OCI-LY1 (cell line): ENCODE data around the gene PRR11.
"Not testable (repeated sequence)": the region's sequence is repeated elsewhere in the genome, so short reads cannot be mapped to it uniquely, and the experiment has no call there.

Source experiments
- H2AFZ ChIP-seq: fragments of 200-600 bp; sonication (generic), shearing (Covaris generic); 2 replicates; pipeline ENCODE4 v1.6.0; 2014; ENCODE audit warnings: antibody characterized with exemption, mild to moderate bottlenecking, low read length
- H3F3A ChIP-seq: fragments of 200-600 bp; sonication (generic), shearing (Covaris generic); 2 replicates; pipeline ENCODE4 v1.6.0; 2014; ENCODE audit warnings: mild to moderate bottlenecking, antibody characterized with exemption, low read length, moderate library complexity; ENCODE audit not compliant: insufficient read depth
- H3K27ac ChIP-seq: fragments of 200-600 bp; sonication (generic); 2 replicates; pipeline ENCODE4 v1.5.1; 2014; ENCODE audit warnings: low read length, mixed run types, mild to moderate bottlenecking, low read depth; ENCODE audit not compliant: poor library complexity, severe bottlenecking
- H3K27me3 ChIP-seq: fragments of 200-600 bp; sonication (generic); 2 replicates; pipeline ENCODE4 v1.6.0; 2014; ENCODE audit warnings: antibody characterized with exemption, mild to moderate bottlenecking, low read length, moderate library complexity; ENCODE audit not compliant: insufficient read depth
- H3K36me3 ChIP-seq: fragments of 200-600 bp; sonication (generic); 2 replicates; pipeline ENCODE4 v1.6.1; 2014; ENCODE audit warnings: mild to moderate bottlenecking, antibody characterized with exemption, low read length, moderate library complexity, mixed read lengths; ENCODE audit not compliant: insufficient read depth
- H3K4me1 ChIP-seq: fragments of 200-600 bp; sonication (generic); 2 replicates; pipeline ENCODE4 v1.5.1; 2014; ENCODE audit warnings: mild to moderate bottlenecking, low read length, moderate library complexity; ENCODE audit not compliant: insufficient read depth, severe bottlenecking
- H3K4me2 ChIP-seq: fragments of 200-600 bp; sonication (generic), shearing (Covaris generic); 2 replicates; pipeline ENCODE4 v1.6.1; 2014; ENCODE audit warnings: low read length
- H3K4me3 ChIP-seq: fragments of 200-600 bp; sonication (generic); 2 replicates; pipeline ENCODE4 v1.5.1; 2014; ENCODE audit warnings: low read length, low read depth, mild to moderate bottlenecking, mixed read lengths; ENCODE audit not compliant: poor library complexity, severe bottlenecking
- H3K79me2 ChIP-seq: fragments of 200-600 bp; shearing (Covaris generic); 2 replicates; pipeline ENCODE4 v1.6.1; 2016; ENCODE audit warnings: mixed run types, low read length, mixed read lengths; ENCODE audit not compliant: insufficient read depth
- H3K9ac ChIP-seq: fragments of 200-600 bp; sonication (generic), shearing (Covaris generic); 2 replicates; pipeline ENCODE4 v1.6.1; 2014; ENCODE audit warnings: mild to moderate bottlenecking, low read length, mixed read lengths
- H3K9me2 ChIP-seq: fragments of 200-600 bp; sonication (generic), shearing (Covaris generic); 2 replicates; pipeline ENCODE4 v1.6.1; 2014; ENCODE audit warnings: low read depth, mild to moderate bottlenecking, low read length, mixed read lengths
- H3K9me3 ChIP-seq: fragments of 200-600 bp; shearing (Covaris generic); 2 replicates; pipeline ENCODE4 v1.6.1; 2014; ENCODE audit warnings: low read length, mixed read lengths
- H4K20me1 ChIP-seq: fragments of 200-600 bp; sonication (generic), shearing (Covaris generic); 2 replicates; pipeline ENCODE4 v1.6.0; 2016; ENCODE audit warnings: mild to moderate bottlenecking, low read length; ENCODE audit not compliant: insufficient read depth
- EZH2 ChIP-seq: fragments of 200-600 bp; sonication (generic), shearing (Covaris generic); IDR thresholded peaks from 2 replicates; pipeline ENCODE4 v1.8.0; 2017; ENCODE audit warnings: borderline replicate concordance, mixed run types, mild to moderate bottlenecking, antibody characterized with exemption, low read length, moderate library complexity, mixed read lengths
- TF ChIP-seq, protein P1 (sequence below): fragments of 200-600 bp; sonication (generic), shearing (Covaris generic); IDR thresholded peaks from 2 replicates; pipeline ENCODE4 v1.5.1; 2017; ENCODE audit warnings: mild to moderate bottlenecking, antibody characterized with exemption, low read length, moderate library complexity, mixed read lengths

PRR11 gene

DNA sequence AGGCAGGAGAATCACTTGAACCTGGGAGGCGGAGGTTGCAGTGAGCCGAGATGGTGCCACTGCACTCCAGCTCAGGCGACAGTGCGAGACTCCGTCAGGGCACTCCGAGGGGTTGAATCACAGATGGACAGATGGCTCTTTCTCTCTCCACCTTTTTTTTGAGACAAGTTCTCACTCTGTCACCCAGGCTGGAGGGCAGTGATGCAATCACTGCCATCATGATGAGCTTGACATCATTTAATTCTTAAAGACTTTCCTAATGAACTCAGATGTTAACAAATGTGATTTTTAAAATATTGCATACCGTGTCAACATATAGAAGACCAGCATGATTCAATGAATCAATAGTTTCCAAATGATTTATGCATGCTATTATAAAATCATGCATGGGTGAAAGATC lies 68.3 kb downstream of the PRR11 start:
- H3K36me3 ChIP-seq: no peaks in the 10 kb centered on the region
- no peak overlapping the region for H3K27ac ChIP-seq
- no peaks in the 10 kb centered on the region for H3K9me2 ChIP-seq
- no peak overlapping the region for H3K4me3 ChIP-seq
- peaks cover 11% of the 10 kb centered on the region for H3K4me1 ChIP-seq
- no peak overlapping the region for H2AFZ ChIP-seq
- no peaks in the 10 kb centered on the region for H3K9me3 ChIP-seq
- H3K79me2 ChIP-seq: no peaks in the 10 kb centered on the region
- H3K27me3 ChIP-seq: no peaks in the 10 kb centered on the region
- H3F3A ChIP-seq: no peaks in the 10 kb centered on the region
- no peak overlapping the region for H3K4me2 ChIP-seq
- H3K9ac ChIP-seq: no peak overlapping the region
- TF ChIP-seq EZH2: no peak
- TF ChIP-seq, protein P1, sequence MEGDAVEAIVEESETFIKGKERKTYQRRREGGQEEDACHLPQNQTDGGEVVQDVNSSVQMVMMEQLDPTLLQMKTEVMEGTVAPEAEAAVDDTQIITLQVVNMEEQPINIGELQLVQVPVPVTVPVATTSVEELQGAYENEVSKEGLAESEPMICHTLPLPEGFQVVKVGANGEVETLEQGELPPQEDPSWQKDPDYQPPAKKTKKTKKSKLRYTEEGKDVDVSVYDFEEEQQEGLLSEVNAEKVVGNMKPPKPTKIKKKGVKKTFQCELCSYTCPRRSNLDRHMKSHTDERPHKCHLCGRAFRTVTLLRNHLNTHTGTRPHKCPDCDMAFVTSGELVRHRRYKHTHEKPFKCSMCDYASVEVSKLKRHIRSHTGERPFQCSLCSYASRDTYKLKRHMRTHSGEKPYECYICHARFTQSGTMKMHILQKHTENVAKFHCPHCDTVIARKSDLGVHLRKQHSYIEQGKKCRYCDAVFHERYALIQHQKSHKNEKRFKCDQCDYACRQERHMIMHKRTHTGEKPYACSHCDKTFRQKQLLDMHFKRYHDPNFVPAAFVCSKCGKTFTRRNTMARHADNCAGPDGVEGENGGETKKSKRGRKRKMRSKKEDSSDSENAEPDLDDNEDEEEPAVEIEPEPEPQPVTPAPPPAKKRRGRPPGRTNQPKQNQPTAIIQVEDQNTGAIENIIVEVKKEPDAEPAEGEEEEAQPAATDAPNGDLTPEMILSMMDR: no peak
- H4K20me1 ChIP-seq: no peaks in the 10 kb centered on the region

DNA sequence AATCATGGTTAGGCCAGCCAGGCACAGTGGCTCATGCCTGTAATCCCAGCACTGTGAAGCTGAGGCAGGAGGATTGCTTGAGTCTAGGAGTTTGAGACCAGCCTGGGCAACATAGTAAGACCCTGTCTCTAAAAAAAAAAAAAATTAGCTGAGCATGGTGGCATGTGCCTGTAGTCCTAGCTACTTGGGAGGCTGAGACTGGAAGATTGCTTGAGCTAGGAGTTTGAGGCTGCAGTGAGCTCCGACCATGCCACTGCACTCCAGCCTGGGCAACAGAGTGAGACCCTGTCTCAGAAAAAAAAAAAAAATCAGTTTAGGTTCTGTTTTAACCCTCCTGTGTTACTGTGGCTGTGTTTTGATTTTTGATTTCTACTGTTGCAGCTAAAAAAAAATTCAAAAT lies 73.0 kb downstream of the PRR11 start:
- not testable (repeated sequence) for H3K9me2 ChIP-seq, H3K79me2 ChIP-seq, H3K9me3 ChIP-seq, H4K20me1 ChIP-seq, H3K27me3 ChIP-seq, H2AFZ ChIP-seq, H3K36me3 ChIP-seq, H3F3A ChIP-seq, H3K4me1 ChIP-seq, H3K4me2 ChIP-seq, H3K9ac ChIP-seq, H3K27ac ChIP-seq, H3K4me3 ChIP-seq

DNA sequence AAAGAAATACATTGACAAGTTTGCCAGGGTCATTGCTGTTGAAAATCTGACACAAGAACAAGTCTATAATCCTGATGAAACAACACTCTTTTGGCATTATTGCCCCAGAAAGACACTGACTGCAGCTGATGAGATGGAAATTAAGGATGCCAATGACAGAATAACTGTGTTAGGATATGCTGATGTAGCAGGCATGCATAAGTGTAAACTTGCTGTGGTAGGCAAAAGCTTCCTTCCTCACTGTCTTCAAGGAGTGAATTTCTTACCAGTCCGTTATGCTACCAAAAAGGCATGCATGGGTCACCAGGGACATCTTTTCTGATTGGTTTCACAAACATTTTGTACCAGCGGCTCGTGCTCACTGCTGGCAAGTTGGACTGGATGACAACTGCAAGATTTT lies 75.2 kb downstream of the PRR11 start:
- Histone ChIP-seq H3K9me3 (no peaks in the 10 kb centered on the region), H3K9me2 (no peaks in the 10 kb centered on the region), H2AFZ (no peak overlapping the region), H3F3A (no peaks in the 10 kb centered on the region), H3K79me2 (no peaks in the 10 kb centered on the region), H3K4me3 (no peak overlapping the region), H3K36me3 (no peaks in the 10 kb centered on the region), H3K27ac (no peak overlapping the region), H3K4me1 (no peaks in the 10 kb centered on the region), H3K4me2 (no peak overlapping the region), H4K20me1 (no peaks in the 10 kb centered on the region), H3K27me3 (no peaks in the 10 kb centered on the region), H3K9ac (no peak overlapping the region)
- TF ChIP-seq, protein P1: no peak
- no peak for TF ChIP-seq EZH2

DNA sequence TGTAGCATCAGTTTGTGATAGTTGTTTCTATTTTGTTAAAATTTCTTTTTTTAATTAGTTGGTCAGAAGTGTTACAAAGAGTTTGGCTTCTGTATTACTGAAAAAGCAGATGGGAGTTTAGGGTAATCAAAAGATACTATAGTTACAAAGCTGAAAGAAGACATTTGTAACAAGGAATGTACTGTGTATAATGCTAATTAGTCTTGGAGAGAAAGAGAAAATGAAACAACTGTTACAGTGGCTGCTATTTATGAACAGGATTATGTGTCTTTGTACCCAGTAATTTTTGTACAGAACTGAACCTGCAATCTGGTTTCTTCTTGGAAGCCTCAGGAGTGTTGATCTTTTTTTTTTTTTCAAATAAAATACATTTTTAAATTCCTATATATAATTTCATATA lies 79.1 kb downstream of the PRR11 start:
- Histone ChIP-seq H3K4me2 (no peak overlapping the region), H3K9ac (no peak overlapping the region), H3K27ac (no peak overlapping the region), H3K36me3 (no peaks in the 10 kb centered on the region), H3K4me3 (no peak overlapping the region), H3K9me2 (no peaks in the 10 kb centered on the region), H4K20me1 (no peaks in the 10 kb centered on the region), H3K9me3 (no peaks in the 10 kb centered on the region), H3K27me3 (no peaks in the 10 kb centered on the region), H3K79me2 (no peaks in the 10 kb centered on the region), H3K4me1 (no peaks in the 10 kb centered on the region), H2AFZ (no peak overlapping the region), H3F3A (no peaks in the 10 kb centered on the region)
- TF ChIP-seq EZH2: no peak
- TF ChIP-seq, protein P1: no peak
